Astrocyte of the cerebellum (primary cell): ENCODE data around the gene RGS19.

ENCODE experiments used
- DNase-seq: peaks from one replicate; pipeline ENCODE4 v3.0.0-alpha.2; 2011; ENCODE audit warnings: low read depth
- H3K4me3 ChIP-seq: 2 replicates; pipeline ENCODE4 v1.5.1; 2011; ENCODE audit warnings: mild to moderate bottlenecking, low read depth, low read length, moderate library complexity
- in situ Hi-C: cut with HindIII; loops from 2 replicates; pipeline ENCODE4 v1.10.0; 2017; ENCODE audit warnings: low sequenced_read_pairs
- TF ChIP-seq, protein P1 (sequence below): IDR thresholded peaks from 2 replicates; pipeline ENCODE4 v1.5.1; 2012; ENCODE audit warnings: low read length, low read depth, moderate library complexity, mild to moderate bottlenecking; ENCODE audit errors: missing control alignments

Gene RGS19

DNA sequence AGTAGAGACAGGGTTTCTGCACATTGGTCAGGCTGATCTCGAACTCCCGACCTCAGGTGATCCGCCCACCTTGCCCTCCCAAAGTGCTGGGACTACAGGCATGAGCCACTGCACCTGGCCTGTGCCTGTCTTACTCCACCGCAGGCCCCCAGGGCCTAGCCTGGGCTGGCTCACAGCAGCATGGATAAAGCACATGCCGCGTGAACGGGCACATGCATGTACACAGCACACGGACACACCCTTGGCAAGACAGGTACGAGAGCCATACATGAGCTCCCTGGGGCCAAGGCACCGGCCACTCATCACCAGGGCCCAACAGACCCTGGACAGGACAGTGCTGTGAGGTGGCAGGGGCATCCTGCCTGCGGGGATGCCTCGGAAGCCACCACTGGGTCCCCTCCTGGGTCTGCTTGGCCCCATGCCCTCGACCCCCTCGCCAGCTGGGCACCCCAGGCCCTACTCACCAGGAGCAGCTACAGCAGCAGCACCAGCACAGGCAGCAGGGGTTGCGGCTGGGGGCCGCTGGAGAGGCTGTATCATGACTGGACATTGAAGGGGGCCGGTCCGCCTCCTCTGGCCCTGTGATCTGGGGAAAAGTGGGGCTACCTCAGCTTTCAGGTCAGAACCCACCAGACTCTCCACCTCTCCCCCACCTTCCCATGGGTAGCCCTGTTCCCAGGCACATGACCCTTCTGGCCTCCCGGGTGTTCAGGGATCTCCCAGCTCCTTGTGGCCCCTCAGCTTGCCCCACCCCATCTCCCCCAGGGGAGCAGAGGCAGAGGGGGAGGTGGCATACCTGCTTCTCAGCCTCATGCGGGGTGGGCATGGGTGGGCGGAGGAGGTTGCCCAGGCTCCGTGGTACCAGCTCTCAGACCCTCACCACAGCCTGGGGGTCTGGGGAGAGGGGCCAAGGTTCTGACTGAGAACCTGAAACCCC is 3.0 kb downstream of the RGS19 start:
- in situ Hi-C loops: no loop called here
- no peak for DNase-seq
- TF ChIP-seq, protein P1, sequence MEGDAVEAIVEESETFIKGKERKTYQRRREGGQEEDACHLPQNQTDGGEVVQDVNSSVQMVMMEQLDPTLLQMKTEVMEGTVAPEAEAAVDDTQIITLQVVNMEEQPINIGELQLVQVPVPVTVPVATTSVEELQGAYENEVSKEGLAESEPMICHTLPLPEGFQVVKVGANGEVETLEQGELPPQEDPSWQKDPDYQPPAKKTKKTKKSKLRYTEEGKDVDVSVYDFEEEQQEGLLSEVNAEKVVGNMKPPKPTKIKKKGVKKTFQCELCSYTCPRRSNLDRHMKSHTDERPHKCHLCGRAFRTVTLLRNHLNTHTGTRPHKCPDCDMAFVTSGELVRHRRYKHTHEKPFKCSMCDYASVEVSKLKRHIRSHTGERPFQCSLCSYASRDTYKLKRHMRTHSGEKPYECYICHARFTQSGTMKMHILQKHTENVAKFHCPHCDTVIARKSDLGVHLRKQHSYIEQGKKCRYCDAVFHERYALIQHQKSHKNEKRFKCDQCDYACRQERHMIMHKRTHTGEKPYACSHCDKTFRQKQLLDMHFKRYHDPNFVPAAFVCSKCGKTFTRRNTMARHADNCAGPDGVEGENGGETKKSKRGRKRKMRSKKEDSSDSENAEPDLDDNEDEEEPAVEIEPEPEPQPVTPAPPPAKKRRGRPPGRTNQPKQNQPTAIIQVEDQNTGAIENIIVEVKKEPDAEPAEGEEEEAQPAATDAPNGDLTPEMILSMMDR: no peak
- H3K4me3 ChIP-seq: no peak overlapping the region

DNA sequence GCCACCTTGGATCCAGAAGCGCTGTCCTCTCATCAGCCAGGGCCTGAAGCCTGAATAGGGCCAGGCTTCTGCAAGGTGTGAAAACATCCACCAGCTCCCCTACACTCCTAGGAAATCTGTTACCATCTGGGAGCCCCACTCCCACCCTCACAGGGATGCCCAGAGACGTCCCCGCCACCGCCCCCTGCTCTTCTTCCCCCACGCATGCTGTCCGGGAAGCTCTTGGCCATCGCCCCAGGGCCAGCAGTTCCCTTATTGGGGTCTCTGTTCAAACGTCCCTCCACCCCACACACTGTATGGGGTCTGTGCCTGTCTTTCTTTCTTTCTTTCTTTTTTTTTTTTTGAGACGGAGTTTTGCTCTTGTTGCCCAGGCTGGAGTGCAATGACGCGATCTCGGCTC is 3.8 kb downstream of the RGS19 start:
- no peak overlapping the region for H3K4me3 ChIP-seq

DNA sequence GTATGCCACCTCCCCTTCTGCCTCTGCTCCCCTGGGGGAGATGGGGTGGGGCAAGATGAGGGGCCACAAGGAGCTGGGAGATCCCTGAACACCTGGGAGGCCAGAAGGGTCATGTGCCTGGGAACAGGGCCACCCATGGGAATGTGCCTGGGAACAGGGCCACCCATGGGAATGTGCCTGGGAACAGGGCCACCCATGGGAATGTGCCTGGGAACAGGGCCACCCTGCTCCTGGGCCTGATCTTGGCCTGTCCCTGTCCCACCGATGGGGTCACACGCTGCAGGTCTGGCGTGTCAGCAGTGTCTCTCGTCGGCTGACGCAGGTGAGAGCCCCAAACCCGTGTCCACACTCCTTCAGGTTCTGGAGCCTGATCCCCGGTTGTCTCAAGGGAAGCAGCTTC is 4.4 kb downstream of the RGS19 start:
- in situ Hi-C loops: no loop called here
- TF ChIP-seq, protein P1: no peak
- no peak for DNase-seq
- H3K4me3 ChIP-seq: no peak overlapping the region

More for the DNA sequence above, 3.8 kb downstream of the RGS19 start:
- in situ Hi-C loops: no loop called here
- no peak for DNase-seq
- TF ChIP-seq, protein P1: no peak

DNA sequence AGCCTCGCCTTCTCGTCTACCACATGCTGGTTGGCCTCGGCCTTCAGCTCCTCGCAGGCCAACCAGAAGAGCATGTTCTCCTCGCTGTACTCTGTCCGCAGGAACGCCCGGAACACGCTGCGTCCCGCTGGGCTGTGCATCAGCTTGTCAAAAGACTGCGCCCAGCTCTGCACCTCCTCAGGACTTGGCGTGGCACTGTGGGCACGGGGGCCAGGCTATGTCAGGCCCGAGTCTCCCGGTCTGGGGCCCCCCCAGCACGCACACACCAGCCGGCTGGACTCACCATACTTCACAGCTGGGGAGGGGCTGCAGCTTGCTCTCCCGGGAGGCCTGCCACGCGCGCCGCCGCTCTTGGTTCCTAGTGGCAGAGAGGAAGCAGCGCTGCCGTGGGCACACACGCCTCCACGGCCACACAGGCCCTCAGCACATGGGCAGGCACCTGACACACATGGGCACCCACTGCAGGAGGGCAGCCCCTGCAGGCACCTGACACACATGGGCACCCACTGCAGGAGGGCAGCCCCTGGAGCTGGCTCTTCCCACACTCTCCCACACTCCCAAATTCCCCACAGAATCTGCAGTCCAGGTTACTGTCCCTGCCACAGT is 5.0 kb downstream of the RGS19 start:
- in situ Hi-C loops: no loop called here
- TF ChIP-seq, protein P1: no peak
- no peak for DNase-seq
- no peak overlapping the region for H3K4me3 ChIP-seq

DNA sequence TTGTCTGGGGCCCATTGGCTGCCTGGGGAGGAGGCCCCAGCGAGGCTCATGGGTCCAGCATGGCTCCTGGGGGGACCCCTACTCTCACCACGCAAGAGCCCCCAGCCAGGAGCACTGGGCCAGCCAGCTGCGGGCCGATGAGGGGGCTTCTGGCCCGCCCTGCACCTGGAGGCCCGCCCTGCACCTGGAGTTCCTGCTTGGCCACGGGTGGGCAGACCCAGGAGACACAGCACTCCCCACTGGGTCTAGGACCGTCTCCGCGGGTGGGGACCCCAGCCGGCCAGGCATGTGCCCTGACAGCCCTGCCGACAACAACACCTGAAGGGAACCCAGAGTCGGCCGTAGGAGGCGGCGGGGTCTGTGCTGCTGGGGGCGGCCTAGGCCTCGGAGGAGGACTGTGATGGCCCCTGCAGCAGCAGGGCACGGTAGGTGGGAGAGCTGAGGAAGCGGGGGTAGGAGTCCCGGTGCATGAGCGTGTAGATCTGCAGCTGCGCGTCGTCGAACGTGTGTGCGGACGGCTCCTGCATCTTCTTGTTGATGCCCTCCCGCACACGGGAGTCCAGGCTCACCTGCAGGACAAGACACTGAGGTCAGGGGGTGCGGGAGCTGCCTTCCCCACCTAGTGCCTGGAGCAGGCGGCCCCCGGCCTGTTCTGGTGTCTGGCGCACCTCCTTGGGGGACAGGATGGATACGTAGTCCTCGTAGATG is 5.7 kb downstream of the RGS19 start:
- in situ Hi-C loops: no loop called here
- TF ChIP-seq, protein P1: no peak
- DNase-seq: no peak
- no peak overlapping the region for H3K4me3 ChIP-seq

DNA sequence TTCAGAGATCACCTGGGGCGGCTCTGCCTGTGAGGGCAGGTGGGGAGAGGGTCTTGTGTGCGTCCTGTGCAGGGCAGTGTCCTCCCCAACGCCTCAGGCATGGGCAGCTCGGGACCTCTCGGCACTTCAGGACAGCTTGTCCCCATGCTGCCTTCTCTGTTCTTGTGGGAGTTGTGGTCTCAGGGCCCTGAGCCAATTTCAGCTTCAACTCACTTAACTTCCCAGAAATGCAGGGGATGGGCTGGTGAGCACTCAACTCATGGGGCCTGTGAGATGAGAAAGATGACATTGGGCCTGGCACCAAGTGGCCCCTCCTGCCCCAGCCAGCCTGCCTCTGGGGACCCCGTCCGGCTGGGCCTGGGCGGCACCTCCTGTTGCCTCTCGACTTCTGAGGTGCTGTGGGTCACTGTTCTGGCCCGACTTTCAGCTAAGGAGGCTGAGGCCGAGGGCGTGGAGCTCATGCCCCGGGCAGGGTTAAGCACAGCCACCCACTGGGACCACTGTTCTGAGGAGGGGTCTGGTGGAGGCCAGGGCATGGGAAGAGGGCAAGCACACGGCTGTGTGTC is 6.7 kb downstream of the RGS19 start:
- TF ChIP-seq, protein P1: no peak
- no peak for DNase-seq
- no peak overlapping the region for H3K4me3 ChIP-seq
- in situ Hi-C loops: no loop called here
